Measurements from ENCODE around the gene PSEN2. TPM values are rescaled to one million over a fixed set of nuclear protein-coding genes. Genes with fewer than 3 reads are reported as not detected.
"Not testable (repeated sequence)": the region's sequence is repeated elsewhere in the genome, so short reads cannot be mapped to it uniquely, and the experiment has no call there.

PSEN2 gene
- 22.2 and 26.7 TPM in 2 replicates for total RNA-seq

DNA sequence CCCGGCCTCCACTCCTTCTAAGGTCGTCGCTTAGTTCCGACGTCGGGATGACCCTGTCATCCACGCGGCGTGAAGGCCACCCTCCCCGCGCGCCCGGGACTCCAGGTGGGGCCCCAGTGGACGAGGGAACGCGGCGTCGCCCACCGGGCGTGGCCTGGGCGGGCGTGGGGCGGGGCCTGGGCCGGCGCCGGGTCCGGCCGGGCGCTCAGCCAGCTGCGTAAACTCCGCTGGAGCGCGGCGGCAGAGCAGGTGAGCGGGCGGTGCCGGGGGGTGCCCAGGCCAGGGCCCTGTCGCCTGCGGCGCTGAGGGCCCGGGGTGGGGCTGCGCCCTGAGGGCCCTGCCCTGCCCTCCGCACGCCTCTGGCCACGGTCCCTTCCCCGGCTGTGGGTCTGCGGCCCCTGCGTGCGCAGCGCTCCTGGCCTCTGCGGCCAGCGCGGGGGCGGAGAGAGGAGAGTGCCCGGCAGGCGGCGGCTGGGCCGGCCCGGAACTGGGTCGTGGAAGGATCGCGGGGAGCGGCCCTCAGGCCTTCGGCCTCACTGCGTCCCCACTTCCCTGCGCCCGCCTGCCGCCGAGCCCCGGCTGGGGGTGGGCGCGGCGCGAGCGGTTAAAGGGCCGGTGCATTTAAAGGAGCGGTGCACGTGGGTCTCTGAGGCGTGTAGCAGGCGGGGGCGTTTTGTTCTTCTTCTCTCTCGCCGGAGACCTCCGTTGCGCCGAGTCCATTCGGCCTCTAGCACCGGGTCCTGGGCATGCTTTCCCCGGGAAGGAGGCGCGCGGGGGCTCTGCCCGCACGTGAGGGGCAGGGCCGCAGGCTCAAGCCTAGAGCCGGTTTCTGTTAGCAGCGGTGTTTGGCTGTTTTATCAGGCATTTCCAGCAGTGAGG, at the start of gene PSEN2:
Gene PSEN2 (plus strand): TSS at position 216 of the 879 bp plus-strand sequence. CDS start 11,292 bp downstream, outside the sequence.
- DNase-seq (ENCODE audit: low read depth), result no peak

DNA sequence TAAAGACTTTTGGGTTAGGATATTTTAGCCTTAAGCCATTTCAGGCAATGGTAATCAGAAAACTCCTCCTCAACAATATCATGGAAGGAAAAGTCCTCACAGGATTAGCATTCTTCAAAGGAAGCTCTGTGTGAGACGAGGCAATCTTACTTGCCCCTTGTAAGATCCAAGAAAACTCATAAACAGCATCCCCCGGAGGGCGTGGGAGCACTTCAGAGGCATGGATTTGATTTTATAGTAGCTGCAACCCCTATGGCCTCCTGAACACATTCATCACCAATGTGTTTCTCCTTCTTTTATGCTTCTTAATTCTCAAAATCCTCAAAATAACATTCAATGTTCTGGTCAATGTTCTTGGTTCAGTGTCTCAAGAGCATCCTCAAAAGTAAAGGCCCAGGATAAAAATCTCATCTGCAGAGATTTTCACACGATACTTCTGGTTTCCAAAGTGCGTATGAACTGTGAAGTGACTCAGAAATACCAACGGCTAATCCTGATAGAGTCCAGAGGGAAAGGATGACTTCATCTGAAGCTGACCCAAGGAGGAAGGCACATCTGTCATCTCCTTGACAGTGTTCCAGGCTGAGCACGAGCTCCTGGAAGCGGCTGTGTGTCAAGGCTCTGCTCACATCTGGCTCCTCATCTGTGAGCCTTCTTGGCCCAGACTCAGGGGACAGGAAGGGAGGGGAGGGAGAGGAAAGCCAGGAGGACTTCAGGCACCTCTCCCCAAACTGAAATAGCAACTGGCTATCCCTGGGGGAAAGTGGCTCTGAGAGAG, 49.3 kb upstream of the PSEN2 start:
- peak; percentile 76 for DNase-seq (ENCODE audit: low read depth)

DNA sequence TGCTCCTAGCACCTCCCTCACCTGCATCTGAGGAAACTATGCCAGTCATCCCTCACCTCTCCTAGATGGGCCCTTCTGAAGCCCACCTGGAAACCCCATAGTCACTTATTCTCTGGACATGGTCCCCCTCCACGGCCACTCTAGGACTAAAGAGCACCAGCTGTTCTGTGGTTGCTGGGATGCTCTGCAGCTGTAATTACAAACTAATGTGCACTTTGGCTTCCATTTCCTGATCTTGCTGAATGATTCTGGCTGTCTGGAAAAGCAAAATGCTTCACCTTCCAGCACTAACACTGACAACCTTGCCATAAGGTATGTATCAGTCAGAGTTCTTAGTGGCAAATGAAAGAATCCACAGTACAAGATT, 48.7 kb upstream of the PSEN2 start:
- no peak for DNase-seq (ENCODE audit: low read depth)

DNA sequence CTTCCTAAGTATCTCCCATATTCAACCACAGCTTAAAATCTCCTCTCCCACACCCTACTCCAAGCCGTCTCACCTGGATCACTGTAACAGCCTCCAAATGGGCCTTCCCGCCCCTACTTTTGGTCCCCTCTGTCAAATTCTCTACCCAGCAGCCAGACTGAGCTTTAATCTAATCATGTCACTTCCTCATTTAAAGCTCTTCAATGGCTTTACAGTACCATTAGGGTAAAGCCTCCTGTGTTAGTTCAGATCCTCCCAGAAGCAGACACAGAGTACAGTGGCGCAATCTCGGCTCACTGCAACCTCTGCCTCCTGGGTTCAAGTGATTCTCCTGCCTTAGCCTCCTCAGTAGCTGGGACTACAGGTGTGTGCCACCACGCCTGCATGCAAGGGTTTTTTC, 46.8 kb upstream of the PSEN2 start:
- DNase-seq (ENCODE audit: low read depth), result no peak

DNA sequence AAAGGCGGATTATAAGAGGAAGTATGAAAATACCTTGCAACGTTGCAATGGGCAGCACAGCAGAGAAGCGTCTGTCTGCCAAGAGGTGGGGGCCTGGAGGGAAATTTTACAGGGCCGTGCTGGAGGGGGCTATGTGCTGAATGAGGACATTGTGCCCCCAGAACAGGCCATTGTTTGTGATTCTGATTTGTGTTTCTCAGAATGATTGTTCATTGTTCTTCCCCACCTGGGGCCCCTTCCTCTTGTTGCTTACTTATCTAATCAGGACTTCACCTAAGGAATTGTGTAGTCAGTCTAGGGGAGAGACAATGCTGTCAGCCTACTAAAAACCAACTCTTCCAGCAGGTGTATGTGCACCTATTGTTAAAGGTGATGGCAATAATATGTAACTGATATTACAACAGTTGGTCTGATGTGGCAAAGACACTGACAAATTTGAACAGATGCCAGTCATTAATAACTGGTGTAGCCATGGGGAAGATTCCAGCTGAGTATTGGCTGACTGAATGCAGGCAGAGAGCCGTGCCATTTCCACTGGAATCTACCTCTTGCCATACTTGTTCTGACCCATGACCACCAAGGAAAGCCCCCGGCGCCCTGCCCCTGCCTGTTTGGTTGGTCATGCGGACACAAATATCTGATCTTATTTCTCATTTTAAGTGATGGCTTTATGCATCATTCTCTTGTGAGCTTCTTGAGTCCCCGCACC, 45.2 kb upstream of the PSEN2 start:
- DNase-seq (ENCODE audit: low read depth), result no peak

DNA sequence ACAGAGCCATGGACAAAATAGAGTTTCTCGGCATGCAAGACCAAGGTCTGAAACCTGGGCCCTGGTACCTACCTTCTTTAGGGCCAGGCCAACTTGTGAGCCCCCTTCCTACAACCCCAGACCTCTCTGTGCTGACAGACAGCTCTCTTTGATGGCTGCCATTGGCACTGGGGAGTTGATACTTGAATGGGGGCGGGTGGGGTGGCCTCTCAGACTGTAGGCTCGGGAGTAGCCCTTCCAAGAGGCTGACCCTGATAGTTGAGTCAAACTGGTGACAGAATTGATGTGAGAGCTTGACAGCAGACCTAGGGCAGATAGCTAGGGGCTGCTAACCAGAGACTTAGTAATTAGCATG, 44.7 kb upstream of the PSEN2 start:
- DNase-seq (ENCODE audit: low read depth), result no peak

DNA sequence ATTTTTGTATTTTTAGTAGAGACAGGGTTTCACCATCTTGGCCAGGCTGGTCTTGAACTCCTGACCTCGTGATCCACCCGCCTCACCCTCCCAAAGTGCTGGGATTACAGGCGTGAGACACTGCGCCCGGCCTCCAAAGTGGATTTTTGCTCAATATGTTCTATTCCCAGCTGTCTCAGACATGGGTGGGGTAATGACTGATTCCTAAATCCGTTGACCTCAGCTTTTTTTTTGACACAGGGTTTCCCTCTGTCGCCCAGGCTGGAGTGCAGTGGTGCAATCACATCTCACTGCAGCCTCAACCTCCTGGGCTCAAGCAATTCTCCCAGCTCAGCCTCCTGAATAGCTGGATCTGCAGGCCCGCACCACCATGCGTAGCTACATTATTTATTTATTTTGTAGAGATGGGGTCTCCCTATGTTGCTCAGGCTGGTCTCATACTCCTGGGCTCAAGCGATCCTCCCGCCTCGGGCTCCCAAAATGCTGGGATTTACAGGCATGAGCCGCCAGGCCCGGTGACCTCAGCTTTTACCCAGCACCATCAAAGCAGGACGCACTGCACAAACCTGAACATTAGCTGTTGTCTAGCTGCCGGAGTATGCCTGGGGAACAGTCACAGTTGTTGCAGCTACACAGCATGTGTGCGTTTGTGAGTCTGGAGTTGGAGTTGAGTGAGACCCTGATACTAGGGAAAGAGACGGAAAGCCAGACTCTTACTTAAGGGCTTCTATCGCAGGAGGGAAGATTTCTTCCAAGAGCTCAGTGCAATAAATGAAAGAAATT, 43.7 kb upstream of the PSEN2 start:
- no peak for DNase-seq (ENCODE audit: low read depth)

DNA sequence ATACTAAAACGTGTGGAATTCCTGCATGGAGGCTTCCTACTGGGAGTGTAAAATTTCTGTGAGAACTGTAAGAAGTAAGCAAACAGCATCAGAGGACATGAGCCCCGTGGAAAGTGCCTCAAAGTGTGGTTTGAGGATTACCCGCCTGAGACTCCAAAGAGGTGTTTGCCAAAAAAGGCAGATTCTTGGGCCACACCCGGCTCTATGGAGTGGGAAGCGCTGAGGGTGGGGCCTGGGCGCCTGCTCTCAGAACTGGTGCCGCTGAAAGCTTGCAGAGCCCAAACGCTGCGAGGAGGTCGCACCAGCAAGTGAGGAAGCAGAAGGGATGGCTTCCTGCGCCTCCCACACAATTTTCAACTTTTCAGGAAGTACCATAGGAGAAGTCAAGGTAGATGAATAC, 43.0 kb upstream of the PSEN2 start:
- DNase-seq (ENCODE audit: low read depth), result no peak

DNA sequence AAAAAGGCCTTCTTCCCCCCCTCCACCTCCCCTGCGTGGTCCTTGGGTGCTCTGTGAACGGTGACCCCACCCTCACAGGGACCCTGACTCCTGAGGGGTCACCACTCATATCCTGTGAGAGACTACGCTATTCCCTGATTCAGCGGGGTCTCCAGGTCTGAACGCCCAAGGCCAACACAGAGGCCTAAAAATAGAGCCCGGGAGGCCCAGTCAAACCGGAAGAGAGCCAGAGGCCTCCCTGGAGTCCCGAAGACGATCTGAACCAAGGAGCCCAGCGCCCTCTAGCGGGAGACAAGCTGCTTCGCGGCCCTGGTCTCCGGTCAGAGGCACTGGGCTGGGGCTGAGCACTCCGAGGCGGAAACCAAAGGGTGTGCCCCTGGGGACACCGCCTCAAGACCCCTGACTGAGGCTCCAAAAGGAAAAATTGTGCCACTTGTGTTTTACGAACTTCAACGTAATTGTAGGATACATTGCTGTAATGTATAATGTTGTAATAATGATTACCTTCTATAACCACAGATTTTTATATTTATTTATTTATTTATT, 42.4 kb upstream of the PSEN2 start:
- DNase-seq (ENCODE audit: low read depth), result peak; percentile 74

DNA sequence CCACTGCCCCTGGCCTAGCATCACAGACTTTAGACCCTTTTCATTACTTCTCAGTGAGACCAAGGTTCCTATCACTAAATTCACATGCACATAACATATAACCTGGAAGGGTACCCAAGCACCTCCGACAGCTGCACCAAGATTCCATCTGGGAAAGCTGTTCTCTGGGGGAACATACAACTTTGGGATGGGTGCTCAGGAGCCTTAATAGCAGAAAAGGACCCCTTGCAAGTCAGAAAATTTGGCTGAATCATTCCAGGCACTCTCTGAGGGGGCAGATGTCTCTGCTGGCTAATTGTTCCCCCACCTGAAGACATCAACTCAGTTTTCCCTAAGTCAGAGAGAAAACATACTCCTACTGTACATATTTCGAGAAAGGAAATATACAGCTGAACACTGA, 41.3 kb upstream of the PSEN2 start:
- DNase-seq (ENCODE audit: low read depth), result no peak

DNA sequence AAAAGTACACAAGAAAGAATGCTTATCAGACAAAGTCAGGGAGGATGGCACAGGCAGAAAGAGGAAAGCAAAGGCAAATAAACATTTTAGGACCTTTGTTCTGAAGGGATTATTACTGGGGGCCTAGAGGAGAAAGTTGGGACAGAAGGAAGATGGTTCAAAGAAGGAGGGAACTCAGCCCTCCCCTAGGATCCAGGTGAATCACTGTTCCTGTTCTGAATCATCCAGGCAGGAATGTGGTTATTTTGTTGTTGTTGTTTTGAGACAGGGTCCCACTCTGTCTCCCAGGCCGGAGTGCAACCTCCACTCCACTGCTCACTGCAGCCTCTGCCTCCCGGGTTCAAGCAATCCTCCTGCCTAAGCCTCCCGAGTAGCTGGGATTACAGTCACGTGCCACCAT, 38.5 kb upstream of the PSEN2 start:
- DNase-seq (ENCODE audit: low read depth), result no peak

DNA sequence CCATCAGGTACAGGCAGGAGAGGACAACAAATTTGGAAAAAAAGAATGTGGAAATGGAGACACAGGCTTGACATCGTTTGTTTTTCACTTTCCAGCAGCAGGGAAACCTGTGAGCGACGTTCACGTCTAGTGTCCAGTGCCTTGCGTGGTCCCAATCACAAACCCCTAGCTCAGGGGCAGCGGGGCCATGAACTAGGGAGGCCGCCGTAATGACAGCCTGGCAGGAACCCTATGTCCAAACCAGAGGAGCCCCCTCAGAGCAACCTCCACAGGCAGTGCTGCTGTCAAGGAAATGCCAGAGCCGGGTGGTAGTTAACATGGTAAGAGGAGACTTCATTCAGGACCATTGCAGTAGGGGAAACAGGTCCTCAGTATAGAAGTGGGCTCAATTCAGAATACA, 37.8 kb upstream of the PSEN2 start:
- no peak for DNase-seq (ENCODE audit: low read depth)

DNA sequence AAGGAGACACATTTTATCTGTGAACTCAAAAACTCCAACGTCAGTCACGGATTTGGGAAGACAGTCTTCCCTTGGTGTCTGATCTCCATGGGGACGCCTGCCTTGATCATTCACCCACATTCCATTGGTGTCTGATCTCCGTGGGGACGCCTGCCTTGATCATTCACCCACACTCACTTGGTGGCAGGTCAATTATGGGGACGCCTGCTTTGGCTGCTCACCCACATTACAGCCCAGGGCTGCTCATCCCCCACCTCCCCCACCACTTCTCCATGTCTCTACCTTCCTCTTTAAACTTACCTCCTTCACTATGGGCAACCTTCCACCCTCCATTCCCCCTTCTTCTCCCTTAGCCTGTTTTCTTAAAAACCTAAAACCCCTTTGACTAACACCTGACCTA, 36.2 kb upstream of the PSEN2 start:
- not testable (repeated sequence) for DNase-seq (ENCODE audit: low read depth)

DNA sequence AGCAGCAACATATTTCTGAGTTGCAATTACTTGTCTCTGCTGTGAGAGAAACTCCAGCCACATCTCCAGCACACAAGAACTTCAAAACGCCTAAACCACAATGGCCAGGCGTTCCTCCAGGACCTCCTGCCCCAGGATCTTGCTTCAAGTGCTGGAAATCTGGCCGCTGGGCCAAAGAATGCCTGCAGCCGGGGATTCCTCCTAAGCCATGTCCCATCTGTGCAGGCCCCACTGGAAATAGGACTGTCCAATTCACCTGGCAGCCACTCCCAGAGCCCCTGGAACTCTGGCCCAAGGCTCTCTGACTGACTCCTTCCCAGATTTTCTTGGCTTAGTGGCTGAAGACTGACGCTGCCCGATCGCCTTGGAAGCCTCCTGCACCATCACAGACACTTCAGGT, 35.0 kb upstream of the PSEN2 start:
- not testable (repeated sequence) for DNase-seq (ENCODE audit: low read depth)

DNA sequence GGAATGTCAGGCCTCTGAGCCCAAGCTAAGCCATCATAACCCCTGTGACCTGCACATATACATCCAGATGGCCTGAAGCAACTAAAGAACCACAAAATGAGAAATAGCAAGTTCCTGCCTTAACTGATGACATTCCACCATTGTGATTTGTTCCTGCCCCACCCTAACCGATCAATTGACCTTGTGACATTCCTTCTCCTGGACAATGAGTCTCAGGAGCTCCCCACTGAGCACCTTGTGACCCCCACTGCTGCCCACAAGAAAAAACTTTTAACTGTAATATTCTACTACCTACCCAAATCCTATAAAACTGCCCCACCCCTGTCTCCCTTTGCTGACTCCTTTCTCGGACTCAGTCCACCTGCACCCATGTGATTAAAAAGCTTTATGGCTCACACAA, 32.5 kb upstream of the PSEN2 start:
- DNase-seq (ENCODE audit: low read depth), result not testable (repeated sequence)

DNA sequence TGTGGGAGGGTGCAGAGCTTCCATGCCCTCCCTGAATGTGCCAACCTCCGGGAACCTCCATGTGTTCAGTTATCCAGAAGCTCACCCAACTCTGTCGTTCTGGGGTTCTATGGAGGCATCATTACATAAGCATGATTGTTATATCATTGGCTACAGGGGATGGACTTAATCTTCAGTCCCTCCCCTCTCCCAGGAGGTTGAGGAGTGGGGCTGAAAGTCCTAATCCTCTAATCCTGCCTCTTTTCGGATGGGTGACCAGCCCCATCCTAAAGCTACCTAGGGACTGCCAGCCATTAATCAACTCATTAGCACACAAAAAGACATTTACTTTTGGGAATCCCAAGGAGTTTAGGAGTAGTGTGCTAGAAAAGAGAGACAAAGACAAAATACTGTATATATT, 32.0 kb upstream of the PSEN2 start:
- DNase-seq (ENCODE audit: low read depth), result no peak

DNA sequence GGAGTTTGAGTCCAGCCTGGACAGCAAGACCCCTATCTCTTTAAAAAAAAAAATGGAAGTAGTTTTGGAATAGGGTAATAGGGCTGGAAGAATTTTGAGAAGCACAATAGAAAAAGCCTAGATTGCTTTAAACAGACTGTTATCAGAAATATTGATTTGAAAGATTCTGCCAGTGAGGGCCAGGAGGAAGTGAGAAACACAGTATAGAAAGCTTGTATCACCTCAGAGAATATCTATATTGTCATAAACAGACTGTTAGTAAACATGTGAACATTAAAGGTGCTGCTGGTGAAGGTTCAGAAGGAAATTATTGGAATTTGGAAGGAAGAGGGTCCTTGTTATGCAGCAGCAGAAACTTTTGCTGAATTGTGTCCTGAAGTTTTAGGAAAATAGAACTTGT, 24.8 kb upstream of the PSEN2 start:
- no peak for DNase-seq (ENCODE audit: low read depth)

DNA sequence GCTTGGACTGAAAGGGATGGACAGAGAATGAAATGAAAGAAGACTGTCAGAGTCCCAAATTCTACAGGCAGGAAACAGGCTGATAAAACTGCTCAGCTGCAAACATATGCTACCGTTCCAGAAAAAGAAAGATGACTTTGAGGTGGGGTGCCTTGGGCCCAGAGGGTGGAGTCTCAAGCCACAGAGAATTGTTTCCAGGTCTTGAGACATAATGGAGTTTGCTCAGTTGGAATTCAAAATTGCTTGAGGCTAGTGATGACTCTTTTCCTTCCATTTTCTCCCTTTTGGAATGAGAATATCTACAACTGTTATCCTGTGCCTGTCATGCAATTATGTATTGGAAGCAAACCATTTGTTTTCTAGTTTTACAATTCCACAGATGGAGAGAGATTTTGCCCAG, 23.6 kb upstream of the PSEN2 start:
- no peak for DNase-seq (ENCODE audit: low read depth)

DNA sequence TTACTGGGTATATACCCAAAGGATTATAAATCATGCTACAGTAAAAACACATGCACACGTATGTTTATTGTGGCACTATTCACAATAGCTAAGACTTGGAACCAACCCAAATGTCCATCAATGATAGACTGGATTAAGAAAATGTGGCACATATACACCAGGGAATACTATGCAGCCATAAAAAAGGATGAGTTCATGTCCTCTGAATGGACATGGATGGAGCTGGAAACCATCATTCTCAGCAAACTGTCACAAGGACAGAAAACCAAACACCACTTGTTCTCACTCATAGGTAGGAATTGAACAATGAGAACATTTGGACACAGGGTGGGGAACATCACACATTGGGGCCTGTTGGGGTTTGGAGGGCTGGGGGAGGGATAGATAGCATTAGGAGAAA, 15.9 kb upstream of the PSEN2 start:
- not testable (repeated sequence) for DNase-seq (ENCODE audit: low read depth)

DNA sequence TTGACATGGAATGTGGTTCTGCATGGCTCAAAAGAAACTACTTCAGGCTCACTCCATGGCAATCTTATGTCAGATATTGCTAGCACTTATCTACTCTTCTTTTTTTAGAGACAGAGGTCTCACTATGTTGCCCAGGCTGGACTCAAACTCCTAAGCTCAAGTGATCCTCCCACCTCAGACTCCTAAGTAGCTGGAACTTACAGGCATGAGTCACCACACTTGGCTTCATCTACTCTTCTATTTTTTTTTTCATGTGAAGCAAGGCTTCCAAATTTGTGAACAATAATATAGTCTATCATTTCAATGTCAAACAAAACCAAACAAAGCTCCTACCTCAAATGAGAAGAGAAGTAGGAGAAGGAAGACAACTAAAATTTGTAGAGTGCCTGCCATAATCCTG, 7.5 kb upstream of the PSEN2 start:
- peak; percentile 41 for DNase-seq (ENCODE audit: low read depth)

DNA sequence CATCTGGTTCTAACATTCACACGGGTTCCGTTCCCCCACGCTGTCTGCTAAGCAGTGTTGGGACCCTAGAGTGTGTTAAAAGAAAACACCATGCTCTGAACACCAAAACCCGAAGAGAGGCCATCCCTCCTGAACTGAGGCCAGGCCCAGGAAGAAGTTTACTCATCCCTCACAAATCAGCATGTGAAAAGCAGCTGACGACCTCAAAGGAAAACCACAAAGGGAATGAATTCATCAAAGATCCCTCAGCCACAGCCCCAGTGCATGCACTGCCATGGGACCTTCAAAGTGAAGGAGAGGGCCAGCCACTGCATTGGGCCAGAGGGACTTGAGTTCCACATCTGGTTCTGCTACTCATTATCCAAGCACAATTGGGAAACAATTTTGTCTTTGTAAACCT, 7.0 kb upstream of the PSEN2 start:
- DNase-seq (ENCODE audit: low read depth), result peak; percentile 73

DNA sequence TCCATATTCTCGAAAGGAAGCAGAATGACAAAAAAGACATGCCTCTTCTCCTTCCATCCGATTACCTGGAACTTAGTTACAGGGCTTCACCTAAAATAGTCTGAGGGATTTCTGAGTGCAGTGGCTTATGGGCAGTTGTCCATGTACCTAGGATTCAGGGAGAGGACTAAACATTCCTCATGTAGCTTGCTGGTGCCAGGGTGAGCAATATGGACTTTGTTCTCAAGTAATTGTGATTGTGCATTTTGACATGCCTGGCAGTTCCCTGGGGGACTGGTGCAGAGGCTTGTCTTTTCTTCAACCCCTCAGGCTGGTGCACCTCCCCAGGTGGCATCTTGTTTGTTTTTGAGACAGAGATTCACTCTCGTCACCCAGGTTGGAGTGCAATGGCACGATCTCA, 6.1 kb upstream of the PSEN2 start:
- DNase-seq (ENCODE audit: low read depth), result peak; percentile 31
